Measurements from ENCODE around the gene SLC8A3.
A peak's percentile ranks its signal among the peaks of the same experiment; 100 is the strongest.

Gene SLC8A3

DNA sequence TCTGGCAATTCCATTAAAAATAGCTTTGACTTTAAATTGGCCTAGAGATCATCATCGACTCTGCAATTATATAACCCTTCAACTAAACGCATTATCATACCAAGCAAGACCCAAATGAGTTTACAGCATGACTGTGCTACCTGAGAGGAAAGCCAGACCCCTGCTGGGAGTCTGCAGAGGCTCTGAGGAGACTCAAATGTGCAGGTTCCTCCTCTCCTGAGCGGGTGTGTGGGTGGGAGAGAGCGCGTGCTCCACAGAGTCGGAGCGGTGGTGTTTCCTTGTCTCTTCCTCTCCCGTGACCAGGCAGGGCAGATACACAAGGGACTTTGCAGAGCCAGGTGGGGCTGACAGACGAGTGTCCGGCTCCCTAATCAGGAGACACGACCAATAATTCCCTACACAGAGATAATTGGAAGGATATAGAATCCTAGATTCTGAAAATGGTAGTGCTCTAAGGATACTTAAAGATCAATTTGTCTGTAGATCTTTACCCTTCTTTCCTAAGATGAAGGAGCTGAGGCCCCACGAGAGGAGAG lies 74.1 kb downstream of the SLC8A3 start:
- no peak for DNase-seq (ENCODE audit: low read depth)

DNA sequence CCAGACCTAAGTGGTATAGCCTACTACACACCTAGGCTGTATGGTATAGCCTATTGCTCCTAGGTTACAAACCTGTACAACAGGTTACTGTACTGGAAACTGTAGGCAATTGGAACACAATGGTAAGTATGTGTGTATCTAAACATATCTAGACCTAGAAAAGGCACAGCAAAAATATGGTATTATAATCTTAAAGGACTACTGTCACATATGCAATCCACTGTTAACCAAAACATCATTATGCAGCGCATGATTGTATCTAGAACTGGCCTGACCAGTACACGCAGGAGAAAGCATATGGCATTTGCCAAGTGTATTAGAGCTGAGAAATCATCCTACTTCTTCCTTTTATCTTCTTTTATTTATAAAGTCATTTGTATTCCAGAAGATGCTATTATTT lies 75.5 kb downstream of the SLC8A3 start:
- DNase-seq (ENCODE audit: low read depth) = no peak

DNA sequence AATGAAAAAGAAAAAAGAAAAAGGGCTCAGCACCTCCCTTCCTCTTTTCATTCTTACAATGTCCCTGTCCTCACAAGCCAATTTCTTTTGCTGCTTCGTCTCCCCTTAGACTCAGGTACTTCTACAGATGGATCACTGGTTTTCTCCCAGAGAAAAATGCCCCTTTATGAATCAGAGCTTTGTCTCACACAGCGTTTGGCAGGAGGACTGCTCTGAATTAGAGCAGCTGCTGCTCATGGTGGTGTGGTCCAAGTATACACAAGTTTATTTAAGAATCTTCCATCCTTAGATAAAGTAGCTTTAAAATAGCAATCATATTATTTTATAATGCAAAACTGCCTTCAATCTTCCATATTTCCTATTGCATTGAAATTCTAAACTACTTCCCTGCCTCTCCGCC lies 80.3 kb downstream of the SLC8A3 start:
- DNase-seq (ENCODE audit: low read depth) = no peak

DNA sequence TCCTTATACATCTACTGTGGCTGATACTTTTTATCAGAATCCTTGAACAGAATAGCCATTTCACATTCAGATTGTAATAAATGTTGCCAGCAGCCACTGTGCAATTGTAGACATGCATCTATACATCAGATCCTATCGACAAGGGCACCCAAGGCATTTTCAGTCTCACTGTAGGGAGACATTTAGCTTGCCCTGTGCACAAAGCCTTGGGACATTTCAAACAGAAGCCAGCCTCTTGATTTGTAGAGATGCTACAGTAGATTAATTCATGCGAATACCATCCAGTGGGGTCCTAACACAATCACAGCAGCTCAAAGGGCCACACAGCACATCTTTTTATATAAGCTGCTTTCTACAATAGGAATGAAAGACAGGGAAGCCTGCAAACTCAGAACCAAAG lies 81.4 kb downstream of the SLC8A3 start:
- DNase-seq (ENCODE audit: low read depth) = no peak

DNA sequence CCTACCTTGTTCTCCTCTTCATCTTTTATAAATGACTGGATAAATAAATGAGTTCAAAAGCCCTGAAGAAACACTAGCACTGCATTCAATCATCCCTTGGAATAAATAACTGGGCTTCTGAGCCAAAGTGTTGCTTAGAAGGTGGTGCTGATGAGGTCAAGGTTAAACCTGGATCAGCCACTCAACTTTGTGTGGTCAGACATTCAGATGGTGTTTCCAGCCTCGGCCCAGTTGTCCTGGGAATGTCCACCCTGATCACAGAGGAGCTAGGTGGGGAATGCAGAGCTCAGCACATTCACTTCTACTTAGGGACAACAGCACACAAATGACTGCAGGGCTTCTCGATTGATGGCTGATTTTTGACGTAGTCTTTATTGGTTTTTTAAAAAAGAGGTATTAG lies 88.7 kb downstream of the SLC8A3 start:
- DNase-seq (ENCODE audit: low read depth) = no peak

DNA sequence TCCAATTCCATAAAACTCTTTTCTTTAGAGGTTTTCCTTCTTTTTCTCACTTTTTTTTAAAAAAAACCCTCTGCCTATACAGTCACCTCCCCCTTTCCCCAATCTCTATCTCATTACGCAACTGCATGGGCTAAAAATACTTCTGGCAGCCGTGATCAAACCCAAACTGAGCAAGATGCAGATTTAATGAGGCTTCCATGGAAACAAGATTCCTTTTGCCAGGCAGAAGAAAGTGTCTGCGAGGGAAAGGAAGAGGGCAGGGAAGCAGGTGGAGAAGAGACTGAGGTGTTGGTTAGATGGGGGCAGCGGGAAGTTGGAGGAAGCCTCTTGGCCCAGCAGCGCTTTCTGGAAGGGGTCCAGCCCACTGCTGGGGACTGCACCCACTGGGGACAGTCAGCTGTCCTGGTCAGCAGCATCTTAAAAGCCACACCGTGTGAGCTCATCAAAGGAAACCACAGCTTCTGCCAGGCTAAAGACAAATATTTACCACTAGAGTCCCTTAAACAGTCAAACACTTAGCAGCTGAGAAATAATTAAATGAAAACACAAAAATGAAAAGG lies 90.4 kb downstream of the SLC8A3 start:
- peak; percentile 2 for DNase-seq (ENCODE audit: low read depth)

DNA sequence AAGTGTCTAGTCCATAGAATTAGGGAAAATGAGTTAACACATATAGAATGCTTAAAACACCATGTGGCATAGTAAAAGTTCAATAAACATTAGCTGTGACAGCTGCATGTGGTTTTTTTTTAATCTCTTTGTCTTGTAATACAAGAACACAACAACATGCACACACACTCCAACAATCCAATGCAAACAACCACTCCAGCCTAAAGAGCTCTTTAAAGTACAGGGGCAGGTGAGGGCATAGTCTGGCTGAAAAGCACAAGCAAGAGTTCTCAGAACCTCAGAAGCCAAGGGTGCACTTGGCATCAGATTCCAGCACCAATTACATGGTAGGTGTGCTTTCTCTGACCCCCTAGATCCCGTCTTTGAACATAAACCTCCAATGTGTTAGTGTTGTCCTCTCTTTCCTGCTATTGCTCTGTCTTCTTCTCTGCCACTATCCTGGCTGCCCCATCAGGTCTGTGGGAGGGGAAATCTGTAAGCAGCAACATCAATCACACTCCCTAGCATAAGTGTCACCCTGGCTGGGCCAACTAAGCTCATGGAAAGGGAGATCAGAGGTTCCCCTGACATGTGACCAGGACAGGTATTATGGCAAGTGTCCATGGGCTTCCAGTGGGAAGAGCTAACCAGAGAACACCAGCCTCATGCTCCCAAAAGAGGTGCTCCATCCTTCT lies 91.0 kb downstream of the SLC8A3 start:
- DNase-seq (ENCODE audit: low read depth) = no peak

DNA sequence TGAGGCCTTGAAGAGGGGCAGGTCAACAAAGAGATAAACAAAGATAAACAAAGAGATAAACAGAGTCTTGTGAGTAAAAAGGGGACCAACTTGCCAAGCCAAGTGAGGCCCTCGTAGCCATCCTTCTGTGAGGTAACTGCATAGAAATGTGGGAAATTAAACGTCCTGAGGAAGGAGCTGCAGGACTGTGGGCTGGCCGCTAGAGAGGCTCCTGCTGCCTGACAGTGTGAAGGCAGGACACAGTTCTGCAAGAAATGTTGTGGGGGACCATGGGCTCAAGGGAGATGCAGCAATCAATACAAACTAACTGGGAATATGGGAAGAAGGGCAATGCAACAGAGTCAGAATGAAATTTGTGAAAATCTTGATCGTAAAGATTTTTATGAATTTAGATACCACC lies 91.9 kb downstream of the SLC8A3 start:
- DNase-seq (ENCODE audit: low read depth) = peak; percentile 9

DNA sequence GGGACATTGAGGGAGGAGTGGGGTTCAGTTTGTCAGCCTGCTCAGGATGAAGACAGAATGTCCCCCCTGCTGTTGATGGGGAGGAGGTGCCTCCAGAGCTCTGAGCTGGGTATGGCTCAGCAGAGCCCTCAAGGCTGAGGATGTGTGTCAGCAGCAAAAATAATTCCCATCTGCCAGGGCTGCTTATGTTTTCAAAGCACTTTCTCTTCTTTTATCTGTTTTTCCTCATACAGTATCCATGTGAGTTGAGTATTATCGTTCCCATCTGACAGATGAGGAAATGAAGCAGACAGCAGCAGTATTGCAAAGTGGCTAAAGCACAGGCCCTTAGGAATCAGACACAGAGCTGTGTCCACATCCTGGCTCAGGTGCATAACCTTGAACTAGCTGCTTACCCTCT lies 94.1 kb downstream of the SLC8A3 start:
- DNase-seq (ENCODE audit: low read depth) = no peak

DNA sequence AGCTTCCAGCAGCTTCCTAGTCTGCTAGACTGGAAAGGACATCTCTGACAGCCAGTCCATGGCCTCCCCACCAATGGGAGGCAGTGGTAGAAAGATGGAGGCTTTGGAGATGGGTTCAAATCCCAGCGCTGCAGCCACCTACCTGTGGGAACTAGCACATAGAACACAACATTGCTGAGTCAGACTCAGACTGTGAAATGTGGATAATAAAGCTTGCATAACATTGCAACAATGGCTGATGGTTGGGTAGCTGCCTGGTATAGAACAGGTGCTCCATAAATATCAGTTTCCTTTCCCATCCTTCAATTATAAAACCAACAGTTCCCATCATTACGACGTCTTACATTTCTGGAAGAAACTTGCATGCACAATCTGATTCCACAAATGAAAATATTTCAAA lies 94.6 kb downstream of the SLC8A3 start:
- no peak for DNase-seq (ENCODE audit: low read depth)

DNA sequence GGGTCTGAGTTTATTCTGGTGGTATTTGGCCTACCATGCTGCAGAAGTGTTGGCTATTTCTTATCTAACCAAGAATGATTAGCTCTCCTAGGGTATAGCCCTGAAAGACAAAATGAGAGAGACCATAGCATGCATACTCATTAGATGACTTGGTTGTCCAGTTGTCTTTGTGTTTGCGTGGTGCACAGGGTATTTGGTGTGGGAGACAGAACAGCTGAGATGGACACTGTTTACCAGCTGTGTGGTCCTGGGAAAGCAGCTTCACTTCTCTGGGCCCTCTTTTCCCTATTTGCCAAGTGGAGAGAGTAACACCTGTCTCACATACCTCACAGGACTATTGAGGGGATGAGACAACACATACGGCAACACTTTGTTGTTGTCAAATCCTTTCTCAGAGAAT lies 95.6 kb downstream of the SLC8A3 start:
- no peak for DNase-seq (ENCODE audit: low read depth)

DNA sequence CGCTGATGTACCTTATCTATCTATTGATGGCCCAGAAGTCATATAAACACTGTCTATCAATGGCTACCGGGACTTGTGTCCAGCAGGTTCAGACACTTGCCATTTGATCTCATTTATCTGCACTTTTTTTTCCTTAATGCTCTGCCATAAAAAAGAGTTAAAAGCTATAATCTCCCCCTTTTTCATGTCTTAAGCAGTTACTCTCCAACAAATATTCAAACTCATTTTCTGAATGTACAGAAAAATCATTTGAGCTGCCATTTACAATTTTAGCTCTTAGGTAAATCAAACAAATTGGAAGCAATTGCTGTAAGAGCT lies 101.4 kb downstream of the SLC8A3 start:
- DNase-seq (ENCODE audit: low read depth) = no peak

DNA sequence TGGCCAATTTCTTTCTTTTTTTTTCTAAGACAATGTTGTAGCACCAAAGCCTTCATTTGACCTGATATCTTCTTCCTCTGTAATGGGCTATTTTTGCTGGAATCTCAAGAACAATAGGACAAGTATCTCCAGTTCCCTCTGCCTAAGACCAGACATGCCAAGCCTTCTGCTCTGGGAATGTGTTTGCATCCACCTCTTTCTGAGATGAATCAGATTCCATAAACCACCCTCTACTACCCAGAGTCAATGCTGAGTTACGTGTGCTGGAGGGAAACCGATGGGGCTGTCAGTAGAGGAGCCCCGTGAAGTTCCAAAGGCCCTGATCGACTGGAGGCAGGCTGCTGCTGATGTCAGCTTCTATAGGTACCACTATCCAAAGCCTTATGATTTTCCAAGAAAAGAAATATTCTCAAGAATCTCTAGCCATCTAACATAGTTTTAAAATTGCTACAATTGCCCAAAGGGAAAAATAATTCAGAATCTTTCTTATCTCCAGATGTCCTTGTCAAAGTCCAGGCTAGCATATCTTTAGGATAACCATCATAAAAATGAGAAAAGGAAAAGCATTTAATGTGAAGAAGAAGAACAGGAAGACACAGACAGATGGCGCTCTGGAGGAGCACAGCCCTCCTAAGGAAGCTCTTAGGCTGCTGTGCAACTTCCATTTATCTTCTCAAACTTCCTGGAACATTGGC lies 101.9 kb downstream of the SLC8A3 start:
- peak; percentile 47 for DNase-seq (ENCODE audit: low read depth)

DNA sequence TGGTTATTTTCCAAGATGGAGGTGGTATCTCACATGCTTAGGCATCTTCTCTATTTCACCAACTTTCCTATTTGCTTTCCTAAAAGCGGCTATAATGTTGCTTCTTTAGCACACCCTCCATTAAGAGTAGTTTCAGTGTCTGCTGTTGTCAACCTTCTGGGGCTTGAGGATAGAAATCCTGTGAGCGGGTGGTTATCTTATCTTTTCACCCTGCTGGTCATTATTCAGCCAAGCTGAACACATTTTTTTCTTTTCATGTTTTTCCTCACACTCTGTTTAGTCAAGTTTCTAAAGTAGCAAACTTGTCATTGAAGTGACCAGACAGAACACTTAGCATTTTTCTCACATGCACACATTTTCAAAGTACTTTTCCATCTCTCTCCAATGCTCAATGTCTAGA lies 104.5 kb downstream of the SLC8A3 start:
- DNase-seq (ENCODE audit: low read depth) = no peak

DNA sequence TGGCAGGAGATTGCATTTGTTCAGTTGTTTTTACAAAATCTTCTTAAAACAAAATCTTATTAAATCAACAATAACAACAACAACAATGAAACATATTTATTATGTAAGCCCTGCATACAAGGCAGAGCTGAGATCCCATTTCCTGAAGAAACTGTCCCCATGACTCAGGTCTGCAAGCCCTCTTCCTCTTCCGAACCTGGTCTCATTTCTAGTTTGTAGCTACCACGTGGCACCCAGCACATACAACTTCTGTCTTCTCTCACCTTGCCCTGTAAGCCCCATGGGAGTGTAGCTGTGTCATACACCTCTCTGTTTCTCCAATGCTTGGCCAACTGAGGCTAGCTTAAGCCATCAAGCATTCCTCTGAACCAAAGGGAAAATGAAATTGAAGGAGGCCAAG lies 106.4 kb downstream of the SLC8A3 start:
- DNase-seq (ENCODE audit: low read depth) = no peak

DNA sequence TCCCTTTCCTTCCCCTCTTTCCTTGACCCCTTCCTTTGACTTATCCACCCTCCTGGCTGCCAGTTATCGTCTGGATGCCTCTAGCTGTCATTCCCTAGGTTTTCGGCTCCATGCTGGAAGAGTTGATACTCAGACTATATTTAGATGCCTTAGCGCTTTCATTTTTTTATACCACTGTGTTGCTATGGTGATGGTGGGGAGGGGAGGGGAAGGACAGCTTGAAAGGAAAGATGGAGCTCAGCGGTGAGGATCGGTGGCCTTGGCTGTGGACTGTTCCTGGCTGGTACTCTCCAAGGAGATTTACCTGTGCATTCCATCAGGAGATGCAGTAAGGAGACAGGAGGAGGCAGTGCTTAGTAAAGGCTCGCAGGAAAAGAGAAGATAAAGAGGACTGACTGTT lies 108.7 kb downstream of the SLC8A3 start:
- no peak for DNase-seq (ENCODE audit: low read depth)

DNA sequence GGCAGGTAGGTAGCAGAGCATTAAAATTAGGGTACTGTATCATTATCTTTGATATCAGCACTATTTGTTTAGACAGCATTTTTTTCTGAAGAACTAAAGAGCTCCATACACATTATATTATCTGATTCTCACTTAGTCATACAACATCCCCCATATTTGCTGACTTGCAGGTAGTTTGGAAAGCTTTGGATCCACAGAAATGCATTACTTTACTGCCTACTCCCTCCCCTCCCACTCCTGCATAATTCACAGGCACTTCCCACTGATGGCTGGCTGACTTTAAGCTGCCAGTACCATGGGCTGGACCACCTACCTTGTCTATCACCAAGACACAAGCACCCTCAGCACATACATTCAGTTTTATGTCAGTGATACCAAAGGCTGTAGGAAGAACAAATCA lies 110.4 kb downstream of the SLC8A3 start:
- DNase-seq (ENCODE audit: low read depth) = no peak

DNA sequence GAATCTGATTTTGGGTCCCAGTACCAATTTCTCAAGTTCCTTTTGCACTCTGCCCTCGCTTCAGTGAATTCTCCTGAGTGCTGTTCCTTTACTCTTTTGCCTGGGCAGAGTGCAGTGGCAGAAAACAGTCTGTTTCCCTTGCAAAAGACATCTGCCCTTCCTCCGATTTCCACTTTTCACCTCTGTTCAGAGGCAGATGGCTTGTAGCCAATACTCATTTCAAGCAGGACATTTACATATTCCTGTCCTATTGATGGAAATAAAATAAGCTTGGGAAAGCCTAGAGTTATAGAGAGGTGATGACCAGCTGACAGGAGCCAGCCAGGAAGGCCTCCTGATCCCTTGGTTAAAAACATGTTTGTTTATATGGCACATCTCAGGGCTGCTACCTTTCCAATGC lies 111.0 kb downstream of the SLC8A3 start:
- no peak for DNase-seq (ENCODE audit: low read depth)

DNA sequence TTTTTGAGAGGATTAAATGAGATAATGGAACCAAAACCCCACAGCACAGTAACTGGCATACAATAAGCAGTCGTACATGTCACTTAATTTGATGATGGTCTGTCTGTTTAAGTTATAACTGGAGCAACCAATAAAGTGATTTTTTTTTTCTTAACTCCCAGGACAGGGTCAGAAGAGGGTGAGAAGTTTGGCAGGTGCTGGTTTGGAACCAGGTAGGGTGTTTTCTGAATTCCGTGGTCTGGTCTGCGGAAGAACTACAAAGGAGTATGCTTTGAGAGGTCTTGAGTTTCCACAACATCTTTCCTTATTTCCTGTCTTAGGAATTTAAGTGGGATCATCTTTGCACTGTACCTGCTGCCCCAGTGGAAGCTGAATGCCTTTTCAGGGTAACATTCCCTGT lies 111.7 kb downstream of the SLC8A3 start:
- no peak for DNase-seq (ENCODE audit: low read depth)

DNA sequence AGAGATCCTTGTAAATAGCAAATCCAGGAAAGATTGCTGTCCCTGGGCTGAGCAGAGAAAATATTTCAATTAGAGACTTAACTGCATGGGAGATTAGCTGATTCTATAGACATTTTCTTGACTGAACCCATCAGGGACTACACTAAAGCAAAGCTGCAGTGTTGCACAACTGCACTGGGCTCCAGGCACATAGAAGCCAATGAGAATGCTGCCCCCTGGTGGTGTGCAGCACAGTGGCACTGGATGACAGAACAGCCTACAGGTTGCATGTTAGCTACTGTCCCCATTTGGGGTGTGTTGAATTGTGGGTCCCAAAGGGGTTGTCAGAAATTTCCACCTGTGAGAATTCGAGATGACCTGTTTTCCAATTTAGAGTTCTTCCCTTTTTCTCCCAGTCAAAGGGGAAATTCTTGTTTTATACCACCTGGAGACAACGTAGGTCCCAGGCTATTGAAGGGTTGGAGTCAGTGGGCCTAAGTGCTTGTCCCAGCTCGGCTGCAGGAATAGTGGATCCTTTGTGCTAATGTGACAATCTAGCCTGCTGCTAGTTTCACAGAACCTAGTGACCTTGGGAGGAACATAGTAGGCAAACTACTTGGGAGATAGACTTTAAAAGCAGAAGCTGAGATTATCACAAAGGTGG lies 114.7 kb downstream of the SLC8A3 start:
- DNase-seq (ENCODE audit: low read depth) = peak; percentile 58

DNA sequence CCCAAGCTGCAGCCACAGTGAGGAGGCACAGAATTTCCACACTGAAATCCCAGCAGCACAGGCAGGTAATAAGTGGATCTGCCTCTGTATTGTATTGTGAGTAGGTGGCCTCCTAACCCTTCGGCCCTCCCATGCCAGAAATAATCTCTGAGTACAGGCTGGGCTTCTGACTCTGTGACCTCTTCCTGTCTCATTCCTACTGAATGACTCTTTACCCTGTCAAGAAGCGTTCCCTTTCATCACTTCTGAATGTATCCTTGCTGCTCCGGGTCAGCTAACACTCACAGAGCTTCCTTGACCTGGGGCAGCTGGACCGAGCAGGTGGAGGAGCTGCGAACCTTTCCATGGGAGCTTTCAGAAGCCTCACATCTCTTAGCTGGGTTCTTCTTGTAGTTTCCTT lies 119.6 kb downstream of the SLC8A3 start:
- no peak for DNase-seq (ENCODE audit: low read depth)

DNA sequence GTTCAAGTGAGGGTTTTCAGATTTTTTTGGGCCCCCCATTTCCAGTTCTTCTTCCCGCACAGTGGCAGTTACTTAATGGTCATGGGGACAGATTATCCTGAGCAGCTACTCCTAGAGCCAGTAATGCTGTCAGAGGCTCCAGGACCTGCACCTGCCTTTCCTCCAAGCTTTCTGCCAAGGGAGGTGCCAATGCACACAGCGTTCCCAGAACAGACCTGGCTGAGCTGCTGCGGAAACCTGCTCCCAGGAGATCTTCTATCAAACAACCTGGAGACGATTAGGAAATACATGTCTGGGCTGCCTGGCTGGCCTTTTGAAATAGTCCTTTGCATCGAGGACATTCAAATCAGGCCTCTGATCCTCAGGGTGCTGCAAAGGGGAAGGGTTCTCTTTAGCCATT lies 120.9 kb downstream of the SLC8A3 start:
- DNase-seq (ENCODE audit: low read depth) = no peak
